Lung microvascular endothelial cell (primary cell): ENCODE results near the gene MGRN1. TPM values are rescaled to one million over a fixed set of nuclear protein-coding genes. Genes with fewer than 3 reads are reported as not detected.

Experiments
- DNase-seq, 2 donors: peaks; one replicate each; pipeline versions ENCODE4 v3.0.0 to v3.0.0-alpha.2; 2010; ENCODE audit warnings: low read depth in 2 of 2
- total RNA-seq: library from RNA; depleted of rRNA; stranded (reverse); fragments of >200 nt; gene quantifications from 2 replicates; pipeline ENCODE4 v1.2.1, GENCODE V29; 2014

Gene MGRN1
- total RNA-seq, 1 donor from 2014 or later = 18.3 TPM

DNA sequence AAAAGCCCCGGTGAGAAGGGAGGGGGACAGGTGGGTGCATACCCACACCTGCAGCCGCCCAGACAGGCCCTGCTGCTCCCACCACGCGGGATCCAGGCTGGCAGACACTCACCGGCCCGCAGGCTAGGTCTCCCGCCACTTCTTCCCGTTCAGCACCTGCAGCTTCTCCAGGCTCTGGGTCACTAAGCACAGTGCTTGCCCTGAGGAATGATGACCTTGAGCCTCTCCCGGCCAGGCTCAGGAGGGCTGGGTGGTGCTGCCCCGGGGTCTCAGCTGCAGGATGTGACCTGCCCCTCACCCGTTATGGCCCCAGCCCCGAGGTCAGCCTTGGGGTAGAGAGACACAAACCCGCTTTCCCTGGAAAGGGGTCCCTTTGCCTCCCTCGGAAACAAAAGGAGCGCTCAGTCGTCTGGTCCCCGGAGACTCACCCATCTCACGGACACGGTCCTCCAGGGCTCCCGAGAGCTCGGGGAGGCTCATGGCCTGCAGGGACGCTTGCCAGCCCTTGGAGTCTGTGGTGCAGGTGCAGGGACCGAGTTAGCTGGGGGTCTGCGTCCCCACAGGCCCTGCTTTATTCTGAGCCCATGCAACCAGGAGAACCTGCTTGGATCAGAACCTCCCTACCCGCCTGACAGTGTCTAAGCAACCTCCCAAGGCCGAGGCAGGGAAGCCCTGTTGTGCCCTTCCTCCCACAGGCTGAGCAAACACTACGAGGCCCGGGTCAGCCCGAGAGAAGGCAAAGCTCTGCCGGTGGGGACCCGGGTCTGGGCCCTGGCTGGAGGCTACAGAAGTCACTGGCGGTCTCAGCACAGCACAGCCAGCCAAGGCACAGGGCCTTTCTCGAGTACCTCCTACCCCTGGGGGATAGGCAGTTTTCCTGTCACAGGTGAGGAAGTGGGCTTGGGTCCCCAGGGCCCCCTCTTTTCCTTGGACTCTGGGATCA lies 72.5 kb downstream of the MGRN1 start:
- no peak for DNase-seq

DNA sequence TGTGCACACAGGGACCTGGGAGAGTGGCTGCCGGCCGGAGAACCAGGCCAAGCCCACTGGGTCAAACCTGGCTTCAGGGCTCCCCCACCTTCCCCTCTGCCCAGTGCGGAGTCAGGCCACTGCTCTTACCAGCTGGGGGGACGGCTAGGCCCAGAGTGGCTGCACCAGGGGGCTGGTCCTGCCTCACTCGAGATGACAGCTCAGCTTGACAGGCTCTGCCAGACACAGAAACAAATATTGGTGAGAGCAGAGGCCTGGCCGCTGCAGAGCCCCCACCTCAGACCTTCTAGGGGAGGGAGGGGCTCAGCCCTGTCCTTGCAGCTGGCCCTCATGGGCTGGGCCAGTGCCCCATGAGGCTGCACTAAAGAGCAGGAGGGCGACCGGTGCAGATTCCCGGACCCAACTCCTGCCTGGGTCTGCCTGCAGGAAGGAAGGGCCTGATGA lies 73.2 kb downstream of the MGRN1 start:
- DNase-seq = no peak

- no peak for DNase-seq
These were observed 73.9 kb downstream of the MGRN1 start for GRCh38 chr16:4698321-4699045.

DNA sequence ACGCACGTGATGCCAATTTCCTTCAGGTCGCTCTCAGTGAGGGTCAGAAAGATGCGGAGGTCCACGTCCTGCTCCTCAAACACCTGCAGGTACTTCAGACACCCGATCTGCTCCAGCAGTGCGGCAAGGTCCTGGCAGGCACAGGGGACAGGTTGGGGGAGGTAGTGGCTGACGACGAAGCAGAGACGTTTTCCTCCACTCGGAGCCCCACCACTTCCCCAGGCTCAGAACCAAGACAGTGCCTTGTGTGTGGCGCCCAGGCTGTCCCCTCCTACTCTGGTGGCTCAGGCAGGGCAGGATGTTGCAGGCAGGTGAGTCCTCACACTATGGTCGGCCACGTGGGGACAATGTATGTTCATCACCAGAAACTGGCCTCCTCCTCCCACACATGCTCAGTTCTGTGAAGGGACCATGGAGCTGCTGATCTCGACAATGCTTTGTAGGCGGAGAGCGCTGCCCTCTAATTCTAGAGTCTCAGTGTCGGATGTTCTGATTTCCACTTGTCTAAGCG lies 74.5 kb downstream of the MGRN1 start:
- no peak for DNase-seq

DNA sequence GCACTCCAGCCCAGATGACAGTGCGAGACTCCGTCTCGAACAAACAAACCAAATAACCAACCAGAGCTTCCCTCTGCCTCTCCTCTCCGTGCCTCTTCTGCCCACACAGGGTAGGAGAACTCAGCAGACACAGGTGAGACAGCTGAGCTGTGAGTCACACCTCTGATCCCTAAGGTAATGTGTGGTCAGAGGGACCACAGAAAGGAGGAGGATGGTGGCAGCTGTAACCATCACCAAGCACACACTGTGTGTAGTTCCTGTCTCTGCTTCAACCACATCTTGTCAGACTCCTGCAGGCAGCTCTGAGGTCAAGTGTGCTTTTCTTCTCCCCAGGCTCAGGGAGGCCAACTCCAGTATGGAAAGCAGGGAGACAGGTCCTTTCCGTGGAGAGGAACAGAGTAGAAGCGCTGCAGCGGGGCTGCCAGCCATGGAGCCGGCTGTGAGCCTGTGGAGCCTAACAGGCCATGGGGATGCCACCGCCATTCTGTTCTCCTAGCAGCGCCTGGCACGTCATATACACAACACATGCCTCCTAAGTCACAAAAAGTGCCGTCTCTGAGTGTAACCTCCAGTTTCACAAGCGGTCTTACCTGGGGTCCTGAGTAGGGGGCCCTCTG lies 75.9 kb downstream of the MGRN1 start:
- DNase-seq = no peak

GRCh38 chr16:4700997-4701743 lies 76.5 kb downstream of the MGRN1 start:
- no peak for DNase-seq

GRCh38 chr16:4701791-4702465 lies 77.3 kb downstream of the MGRN1 start:
- DNase-seq = no peak

GRCh38 chr16:4702466-4702808 lies 77.8 kb downstream of the MGRN1 start:
- DNase-seq = no peak

DNA sequence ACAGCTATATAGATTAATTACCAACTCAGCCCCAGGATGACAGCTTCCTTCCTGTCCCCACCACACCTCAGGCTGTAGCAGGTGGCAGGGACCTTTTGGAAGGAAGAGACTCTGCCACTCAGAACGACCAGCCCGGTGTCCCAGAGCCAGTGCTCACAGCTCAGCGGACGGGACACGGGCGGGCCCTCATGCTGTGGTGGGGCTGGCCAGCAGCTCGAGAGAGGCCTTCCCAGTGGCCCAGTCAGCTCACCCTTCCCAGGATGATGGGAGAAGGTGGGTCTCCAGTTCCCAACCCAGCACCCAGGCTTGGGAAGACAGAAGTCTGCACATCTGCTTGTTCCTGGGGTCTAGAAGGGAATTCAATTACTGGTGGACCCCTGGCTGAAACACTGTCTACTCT lies 79.3 kb downstream of the MGRN1 start:
- no peak for DNase-seq

GRCh38 chr16:4704491-4704890 lies 79.9 kb downstream of the MGRN1 start:
- DNase-seq = no peak

DNA sequence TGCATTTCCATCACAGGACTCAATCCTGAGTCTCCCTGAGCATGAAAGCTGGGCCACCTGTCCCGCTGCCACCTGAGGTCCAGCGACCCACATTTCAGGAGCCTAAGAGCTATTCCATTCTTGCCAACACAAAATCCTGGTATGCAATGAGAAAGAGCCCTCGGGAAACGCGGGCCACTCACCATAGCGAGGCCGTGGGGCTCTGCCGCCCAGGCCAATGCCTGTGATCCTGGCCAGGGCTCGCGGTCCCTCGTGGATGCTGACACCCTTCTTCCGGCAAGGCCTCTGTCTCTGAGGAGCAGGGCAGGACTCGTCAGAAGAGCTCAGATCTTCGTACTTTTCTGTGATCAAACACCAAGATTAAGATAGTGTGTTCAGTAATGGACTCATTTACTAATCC lies 80.3 kb downstream of the MGRN1 start:
- DNase-seq = no peak

DNA sequence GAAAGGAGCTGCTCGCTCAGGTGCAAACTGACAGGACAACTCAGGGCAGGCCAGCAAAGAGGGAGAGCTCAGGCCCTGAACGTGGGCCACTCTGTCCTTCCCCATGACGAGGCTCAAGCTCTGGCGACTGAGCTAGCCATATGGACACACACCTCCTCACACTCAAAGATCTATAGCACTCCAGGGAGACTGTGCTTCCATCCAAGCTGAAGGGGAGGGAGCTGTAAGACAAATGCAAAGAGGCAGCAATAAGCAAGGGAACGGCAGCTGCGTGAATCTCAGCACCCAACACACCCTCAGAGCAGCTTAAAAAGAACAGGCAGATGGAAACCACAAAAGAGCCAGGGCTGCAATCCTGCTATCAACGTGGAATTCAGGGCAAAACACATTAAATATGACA lies 82.2 kb downstream of the MGRN1 start:
- DNase-seq = no peak

DNA sequence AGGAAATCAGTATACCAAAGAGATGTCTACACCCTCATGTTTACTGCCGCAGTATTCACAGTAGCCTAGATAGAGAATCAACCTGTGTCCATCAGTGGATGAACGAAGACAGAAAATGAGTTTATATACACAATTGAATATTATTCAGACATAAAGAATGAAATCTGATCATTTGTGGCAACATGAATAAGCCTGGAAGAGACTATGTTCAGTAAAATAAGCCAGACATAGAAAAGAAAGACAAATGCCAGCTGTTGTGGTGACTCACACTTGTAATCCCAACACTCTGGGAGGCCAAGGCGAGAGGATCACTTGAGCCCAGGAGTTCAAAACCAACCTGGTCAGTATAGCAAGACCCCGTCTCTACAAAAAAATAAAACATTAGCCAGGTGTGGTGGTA lies 84.9 kb downstream of the MGRN1 start:
- DNase-seq = no peak

DNA sequence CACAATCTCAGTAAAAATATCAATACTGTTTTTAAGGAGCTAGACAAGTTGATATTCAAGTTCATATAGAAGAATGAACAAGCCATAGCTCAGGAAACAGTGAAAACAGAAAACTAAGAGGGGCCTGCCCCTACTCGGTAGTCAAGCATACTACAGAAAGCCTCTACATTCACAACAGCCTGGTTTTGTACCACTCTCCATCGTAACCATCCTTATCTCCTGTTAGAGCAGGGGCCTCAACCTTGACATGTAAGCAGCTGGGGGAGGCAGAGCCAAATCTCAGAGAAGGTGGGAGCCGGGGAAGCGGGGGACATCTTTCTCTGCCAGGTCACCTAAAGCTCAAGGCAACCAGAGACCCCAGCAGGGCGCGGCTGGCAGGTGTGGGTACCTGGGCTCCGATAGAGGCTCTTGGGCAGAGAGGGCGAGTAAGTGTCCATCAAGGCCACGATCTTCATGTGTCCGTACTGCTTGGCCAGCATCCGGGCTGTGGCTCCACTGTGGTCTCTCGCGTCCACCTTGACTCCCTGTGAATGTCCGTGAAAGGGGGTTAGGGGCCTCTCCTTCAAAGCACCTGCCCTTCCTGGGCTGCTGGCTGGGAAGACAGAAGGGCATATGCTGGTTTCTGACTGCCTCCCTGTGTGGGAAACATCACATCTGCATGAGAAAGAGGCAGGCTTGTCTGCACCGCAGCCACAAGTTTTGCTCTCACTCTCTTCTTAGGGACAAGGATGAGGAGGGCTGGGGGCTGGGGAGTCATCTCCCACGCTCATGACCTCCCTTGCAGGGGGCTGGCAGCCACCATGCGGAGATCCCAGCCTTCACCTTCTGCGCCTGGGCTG lies 89.3 kb downstream of the MGRN1 start:
- no peak for DNase-seq

- DNase-seq = no peak
These were observed 90.4 kb downstream of the MGRN1 start for GRCh38 chr16:4714996-4715395.

DNA sequence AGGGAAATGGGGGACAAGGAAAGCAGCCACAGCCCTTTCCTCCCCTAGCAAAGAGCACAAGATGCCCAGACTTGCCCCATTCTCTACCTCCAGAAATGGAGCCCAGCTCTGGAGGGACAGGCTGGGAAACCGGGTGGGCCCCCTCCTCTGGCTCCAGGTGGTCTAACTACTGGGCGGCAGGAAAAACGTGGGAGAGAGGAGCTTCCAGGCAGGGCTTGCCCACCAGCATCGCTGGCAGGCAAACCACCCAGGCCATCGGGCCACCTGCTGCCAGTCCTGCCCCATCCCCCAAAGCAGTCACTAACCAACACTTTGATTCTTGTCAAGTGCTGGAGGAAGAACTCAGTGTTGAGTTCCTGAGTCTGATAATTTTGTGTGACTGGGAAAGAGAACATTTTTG lies 93.8 kb downstream of the MGRN1 start:
- no peak for DNase-seq

DNA sequence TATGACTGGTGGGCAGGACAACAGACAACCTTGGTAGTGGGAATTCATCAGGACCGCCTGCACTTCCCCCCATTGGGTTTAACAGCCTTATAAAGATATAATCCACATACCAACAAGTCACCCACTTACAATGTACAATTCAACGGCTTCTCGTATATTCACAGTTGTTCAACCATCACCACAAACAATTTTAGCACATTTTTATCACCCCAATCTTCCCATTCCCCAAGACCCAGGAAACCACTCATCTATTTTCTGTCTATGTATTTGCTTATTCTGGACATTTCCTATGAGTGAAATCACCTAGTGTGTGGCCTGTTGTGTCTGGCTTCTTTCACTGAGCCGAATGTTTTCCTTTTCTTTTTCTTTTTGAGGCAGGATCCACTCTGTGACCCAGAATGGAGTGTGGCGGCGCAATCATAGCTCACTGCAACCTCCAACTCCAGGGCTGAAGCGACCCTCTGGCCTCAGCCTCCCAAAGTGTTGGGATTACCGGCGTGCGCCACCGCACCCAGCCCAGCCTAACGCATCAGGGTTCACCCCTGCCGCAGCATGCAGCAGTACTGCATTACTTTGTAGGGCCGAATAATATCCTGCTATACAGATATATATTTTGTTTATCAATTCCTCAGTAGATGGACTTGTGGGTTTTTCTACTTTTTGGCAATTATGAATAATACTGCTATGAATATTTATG lies 98.6 kb downstream of the MGRN1 start:
- DNase-seq = no peak

GRCh38 chr16:4724661-4725270 lies 100.1 kb downstream of the MGRN1 start:
- no peak for DNase-seq

DNA sequence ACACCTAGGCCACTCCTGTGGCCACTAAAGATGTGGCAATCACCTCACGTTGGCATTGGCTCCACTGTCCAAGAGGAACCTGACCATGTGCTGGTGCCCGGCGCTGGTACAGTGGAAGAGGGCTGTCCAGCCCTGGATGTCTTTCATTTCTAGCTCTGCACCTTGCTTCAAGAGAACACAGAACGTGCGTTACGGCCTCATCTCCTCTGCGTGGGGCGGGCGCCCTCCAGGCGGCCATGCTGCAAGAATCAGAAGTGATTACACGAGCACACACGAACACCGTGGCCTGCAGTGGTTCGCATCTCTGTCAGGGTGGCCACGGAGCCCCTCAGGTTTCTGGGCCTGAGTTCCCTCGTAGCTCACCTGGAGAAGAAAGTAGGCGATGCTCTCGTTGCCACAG lies 102.0 kb downstream of the MGRN1 start:
- no peak for DNase-seq
